IMR-90 (cell line): ENCODE measurements around the gene SIPA1. TPM values are rescaled to one million over a fixed set of nuclear protein-coding genes. Genes with fewer than 3 reads are reported as not detected.

Experiments
- ATAC-seq: fragments of 200-7000 bp; cut with Tn5 transposase; 2 replicates; pipeline ENCODE4 v1.9.1; 2020; ENCODE audit warnings: low read depth, mild to moderate bottlenecking, moderate library complexity
- BruUV-seq: library from RNA; stranded (reverse); fragments of 400-500 nt; replicated peaks from 2 replicates; lab custom pipeline; 2021; lab: Mats Ljungman, UMichigan
- CTCF ChIA-PET: fragments of 300-600 bp; formaldehyde crosslinking; extraction: SDS; loops from one replicate; lab custom pipeline; 2021; ENCODE audit warnings: antibody characterized with exemption; lab: Yijun Ruan, JAX
- POLR2A ChIA-PET: fragments of 300-600 bp; sonication (Branson Sonifier 250); formaldehyde crosslinking; loops from one replicate; lab custom pipeline; 2022; ENCODE audit warnings: antibody characterized with exemption; ENCODE audit not compliant: unreplicated experiment; lab: Charles Lee
- DNase-seq: peaks from one replicate; pipeline ENCODE4 v3.0.0; 2013
- H2AFZ ChIP-seq: replicated peaks from 2 replicates; pipeline ENCODE3; 2013; ENCODE audit warnings: low read length, mild to moderate bottlenecking; ENCODE audit not compliant: poor library complexity
- H2AK5ac ChIP-seq: 2 replicates; pipeline ENCODE4 v1.6.1; 2013; ENCODE audit warnings: low read depth, low read length, inconsistent platforms
- H2AK9ac ChIP-seq: replicated peaks from 2 replicates; pipeline ENCODE3; 2013; ENCODE audit warnings: mild to moderate bottlenecking, low read depth, low read length, moderate library complexity; ENCODE audit not compliant: poor library complexity
- H2BK120ac ChIP-seq: 2 replicates; pipeline ENCODE4 v1.6.1; 2013; ENCODE audit warnings: low read depth, low read length, inconsistent platforms
- H2BK15ac ChIP-seq: 3 replicates; pipeline ENCODE4 v1.6.1; 2013; ENCODE audit warnings: low read depth, low read length, inconsistent platforms
- H2BK20ac ChIP-seq: 2 replicates; pipeline ENCODE4 v1.6.1; 2013; ENCODE audit warnings: low read depth, mild to moderate bottlenecking, inconsistent platforms, low read length, moderate library complexity
- H2BK5ac ChIP-seq: 2 replicates; pipeline ENCODE4 v1.6.1; 2013; ENCODE audit warnings: mild to moderate bottlenecking, low read depth, low read length, inconsistent platforms; ENCODE audit not compliant: poor library complexity, severe bottlenecking
- H3K14ac ChIP-seq: replicated peaks from 2 replicates; pipeline ENCODE4 v1.6.1; 2013; ENCODE audit warnings: low read depth, low read length, inconsistent platforms
- H3K18ac ChIP-seq: 2 replicates; pipeline ENCODE4 v1.6.1; 2013; ENCODE audit warnings: low read depth, low read length, control low read depth
- H3K23ac ChIP-seq: 2 replicates; pipeline ENCODE4 v1.6.1; 2013; ENCODE audit warnings: low read depth, low read length, inconsistent platforms
- H3K27ac ChIP-seq: 2 replicates; pipeline ENCODE4 v1.5.1; 2013; ENCODE audit warnings: mild to moderate bottlenecking, control low read depth, low read length; ENCODE audit not compliant: insufficient read depth
- H3K27me3 ChIP-seq: 2 replicates; pipeline ENCODE4 v1.6.1; 2013; ENCODE audit warnings: low read length; ENCODE audit not compliant: control insufficient read depth, insufficient read depth
- H3K36me3 ChIP-seq: 2 replicates; pipeline ENCODE4 v1.6.1; 2013; ENCODE audit warnings: low read length, mixed read lengths; ENCODE audit not compliant: control insufficient read depth, insufficient read depth
- H3K4ac ChIP-seq: 2 replicates; pipeline ENCODE4 v1.6.1; 2013; ENCODE audit warnings: low read depth, low read length, inconsistent platforms
- H3K4me1 ChIP-seq: 2 replicates; pipeline ENCODE4 v1.6.1; 2013; ENCODE audit warnings: low read length, mixed read lengths; ENCODE audit not compliant: control insufficient read depth, insufficient read depth
- H3K4me2 ChIP-seq: 2 replicates; pipeline ENCODE4 v1.6.1; 2013; ENCODE audit warnings: low read depth, mild to moderate bottlenecking, control low read depth, low read length, moderate library complexity
- H3K4me3 ChIP-seq: 2 replicates; pipeline ENCODE4 v1.5.1; 2013; ENCODE audit warnings: low read depth, mild to moderate bottlenecking, control low read depth, low read length, moderate library complexity; ENCODE audit not compliant: insufficient read depth
- H3K56ac ChIP-seq: 2 replicates; pipeline ENCODE4 v1.6.1; 2013; ENCODE audit warnings: low read length, inconsistent platforms; ENCODE audit not compliant: insufficient read depth; ENCODE audit errors: extremely low read depth
- H3K79me1 ChIP-seq, 2 experiments: 2 replicates each; pipeline ENCODE4 v1.6.1; 2013; ENCODE audit warnings: low read length in 2 of 2, inconsistent platforms in 1 of 2, low read depth in 1 of 2
- H3K9ac ChIP-seq: 2 replicates; pipeline ENCODE4 v1.6.1; 2013; ENCODE audit warnings: low read depth, low read length, control low read depth
- H3K9me1 ChIP-seq: 2 replicates; pipeline ENCODE4 v1.6.1; 2013; ENCODE audit warnings: low read length, inconsistent platforms; ENCODE audit not compliant: insufficient read depth
- H3K9me3 ChIP-seq: 2 replicates; pipeline ENCODE4 v1.6.1; 2013; ENCODE audit warnings: low read length; ENCODE audit not compliant: control insufficient read depth, insufficient read depth
- H4K20me1 ChIP-seq: 2 replicates; pipeline ENCODE4 v1.6.1; 2013; ENCODE audit warnings: low read length, inconsistent platforms; ENCODE audit not compliant: insufficient read depth
- H4K5ac ChIP-seq: 2 replicates; pipeline ENCODE4 v1.6.1; 2013; ENCODE audit warnings: mild to moderate bottlenecking, low read depth, low read length, control low read depth
- H4K8ac ChIP-seq, 2 experiments: 2 replicates each; pipeline ENCODE4 v1.6.1; 2013; ENCODE audit warnings: low read depth in 2 of 2, low read length in 2 of 2, control low read depth in 1 of 2, inconsistent platforms in 1 of 2
- H4K91ac ChIP-seq: 2 replicates; pipeline ENCODE4 v1.6.1; 2013; ENCODE audit warnings: low read depth, low read length, inconsistent platforms; ENCODE audit not compliant: insufficient read depth
- BHLHE40 ChIP-seq: fragments of 150-350 bp; IDR thresholded peaks from 2 replicates; pipeline ENCODE4 v1.6.1; 2016; ENCODE audit warnings: mild to moderate bottlenecking, low read depth, low read length
- CHD1 ChIP-seq: IDR thresholded peaks from 2 replicates; pipeline ENCODE4 v1.6.1; 2012; ENCODE audit warnings: low read depth, low read length, improper control_type of control experiment
- POLR2A ChIP-seq: IDR thresholded peaks from 2 replicates; pipeline ENCODE4 v1.6.1; 2012; ENCODE audit warnings: mild to moderate bottlenecking, low read depth, low read length
- RAD21 ChIP-seq: IDR thresholded peaks from 2 replicates; pipeline ENCODE4 v1.6.1; 2012; ENCODE audit warnings: low read length, improper control_type of control experiment
- WGBS, 2 experiments: methylation state at CpG; one replicate each; pipeline versions ENCODE4 v1.1.5 to v1.1.7; 2013; ENCODE audit warnings: missing lambda C conversion rate in 2 of 2; ENCODE audit not compliant: insufficient read length in 1 of 2; ENCODE audit errors: extremely low coverage in 2 of 2; 5-methylcytosine and 5-hydroxymethylcytosine counted together
- dilution Hi-C: fragments of 300-500 bp; cut with HindIII; formaldehyde crosslinking; loops from one replicate; pipeline ENCODE4 v1.14.3; 2018; ENCODE audit warnings: low sequenced_read_pairs; ENCODE audit not compliant: unreplicated experiment
- in situ Hi-C: fragments of 300-500 bp; cut with MboI; formaldehyde crosslinking; loops from 3 replicates; pipeline ENCODE4 v1.14.3; 2019; ENCODE audit warnings: low sequenced_read_pairs, inconsistent platforms, mixed read lengths
- intact Hi-C: fragments of 100-400 bp; cut with micrococcal nuclease; formaldehyde crosslinking; loops from 2 replicates; pipeline ENCODE4 v1.10.0; 2022
- polyA plus RNA-seq, 3 experiments: library from polyadenylated mRNA; depleted of rRNA; stranded (reverse); fragments of >200 nt; gene quantifications; 2 replicates each; pipeline ENCODE4 v1.2.3, GENCODE V29; 2012; ENCODE audit warnings: low replicate concordance in 1 of 3
- total RNA-seq: library from RNA; depleted of rRNA; stranded (reverse); fragments of >200 nt; gene quantifications from 2 replicates; pipeline ENCODE4 v1.2.3, GENCODE V29; 2012

The SIPA1 gene
- total and polyA plus RNA-seq, 2 of the 4 experiments (the other 2 are of a cell fraction), result 10.6 to 39.7 TPM

DNA sequence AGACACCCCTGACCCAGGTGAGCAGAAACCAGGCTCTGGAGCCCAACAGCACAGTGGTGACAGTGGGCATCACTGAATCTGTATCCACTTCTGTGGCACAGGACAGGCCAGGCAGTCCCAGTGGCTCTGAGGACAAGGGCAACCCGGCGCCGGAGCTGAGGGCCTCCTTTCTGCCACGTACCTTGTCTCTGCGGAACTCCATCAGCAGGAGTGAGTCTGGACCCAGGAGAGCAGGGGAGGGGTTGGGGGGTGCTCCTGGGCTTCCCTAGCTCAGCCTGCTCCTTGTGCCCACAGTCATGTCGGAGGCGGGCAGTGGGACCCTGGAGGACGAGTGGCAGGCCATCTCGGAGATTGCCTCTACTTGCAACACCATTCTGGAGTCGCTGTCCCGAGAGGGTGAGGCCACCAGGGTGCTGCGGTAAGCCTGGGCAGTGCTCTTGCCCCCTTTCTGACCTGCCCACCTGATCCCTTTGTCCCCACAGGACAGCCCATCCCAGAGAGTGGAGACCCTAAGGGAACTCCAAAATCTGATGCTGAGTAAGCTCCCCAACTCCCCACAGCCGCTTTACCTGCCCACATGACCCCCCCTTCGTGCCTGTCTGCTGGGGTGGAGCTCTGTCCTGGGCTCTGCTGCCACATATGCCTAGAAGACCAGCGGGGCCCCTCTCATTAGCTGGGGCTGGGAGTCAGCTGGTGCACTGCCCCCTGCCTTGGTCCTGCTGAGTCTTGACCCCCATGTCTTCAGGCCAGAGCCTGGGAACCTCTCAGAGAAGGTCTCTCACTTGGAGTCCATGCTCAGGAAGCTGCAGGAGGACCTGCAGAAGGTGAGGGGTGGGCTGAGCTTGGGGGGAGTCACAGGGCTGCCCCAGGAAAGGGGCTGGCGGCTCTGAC lies 12.0 kb downstream of the SIPA1 start:
- H4K8ac ChIP-seq, result no peak overlapping the region
- no peak overlapping the region for H3K23ac ChIP-seq
- H4K91ac ChIP-seq, result no peak overlapping the region
- H3K4ac ChIP-seq, result no peak overlapping the region
- no peak overlapping the region for H3K27ac ChIP-seq
- TF ChIP-seq BHLHE40 (no peak), POLR2A (no peak), RAD21 (no peak), CHD1 (no peak)
- DNase-seq (no peak), ATAC-seq (no peak)
- H3K9me3 ChIP-seq, result no peaks in the 10 kb centered on the region
- no peaks in the 10 kb centered on the region for H3K27me3 ChIP-seq
- no peak overlapping the region for H4K5ac ChIP-seq
- in situ Hi-C loops, result no loop called here
- dilution Hi-C loops, result no loop called here
- peaks cover 24% of the 10 kb centered on the region for H3K36me3 ChIP-seq
- no peak overlapping the region for H3K9ac ChIP-seq
- peaks cover 21% of the 10 kb centered on the region for H3K4me1 ChIP-seq
- H2BK120ac ChIP-seq, result no peak overlapping the region
- H2AK9ac ChIP-seq, result peak overlapping the region; percentile 51
- peaks cover 11 to 36% of the 10 kb centered on the region in 2 experiments; a peak in 3 of 4 replicates for H3K79me1 ChIP-seq
- H3K14ac ChIP-seq, result no peak overlapping the region
- H3K4me2 ChIP-seq, result no peak overlapping the region
- no peak overlapping the region for H2AFZ ChIP-seq
- H2BK5ac ChIP-seq, result no peak overlapping the region
- CTCF ChIA-PET, result no interaction called here
- POLR2A ChIA-PET, result no interaction called here
- WGBS, 2 experiments, result 88% methylated on average over 9 of the region's 16 CpGs; no CpG with 5 or more reads in 1 of the 2 experiments
- H3K18ac ChIP-seq, result no peak overlapping the region
- no peak overlapping the region for H3K4me3 ChIP-seq
- no peak overlapping the region for H2BK20ac ChIP-seq
- H2AK5ac ChIP-seq, result no peak overlapping the region
- BruUV-seq, result no TSS peak
- H3K9me1 ChIP-seq, result peaks cover 23% of the 10 kb centered on the region
- H4K20me1 ChIP-seq, result peaks cover 4% of the 10 kb centered on the region; the same call in 1 of the 2 replicates
- H3K56ac ChIP-seq, result no peak overlapping the region
- H2BK15ac ChIP-seq, result no peak overlapping the region
- intact Hi-C loops, result no loop called here
